SK-N-SH treated with all-trans-retinoic acid at 6 μM for 48 hours (cell line): ENCODE measurements around the gene INHBC.

Source experiments
- ATAC-seq: fragments of 200-7000 bp; cut with Tn5 transposase; 3 replicates; pipeline ENCODE4 v1.9.1; 2020; ENCODE audit warnings: mild to moderate bottlenecking, moderate library complexity
- ARNTL ChIP-seq: fragments of 450-650 bp; formaldehyde crosslinking; IDR thresholded peaks from 2 replicates; pipeline ENCODE4 v1.5.0; 2020; ENCODE audit warnings: low read depth, mild to moderate bottlenecking, moderate library complexity, borderline replicate concordance
- BACH2 ChIP-seq: fragments of 250-450 bp; sonication (Bioruptor Pico); IDR thresholded peaks from 2 replicates; pipeline ENCODE4 v1.9.0; 2021; ENCODE audit warnings: mild to moderate bottlenecking, borderline replicate concordance
- CREB5 ChIP-seq: fragments of 250-450 bp; sonication (Bioruptor Pico); IDR thresholded peaks from 2 replicates; pipeline ENCODE4 v1.5.1; 2020; ENCODE audit warnings: low read depth, mild to moderate bottlenecking, moderate library complexity
- CSDC2 ChIP-seq: fragments of 250-450 bp; sonication (Bioruptor Pico); IDR thresholded peaks from 2 replicates; pipeline ENCODE4 v1.5.0; 2020; ENCODE audit warnings: mild to moderate bottlenecking, moderate library complexity
- CSRNP3 ChIP-seq: fragments of 250-450 bp; sonication (Bioruptor Pico); IDR thresholded peaks from 2 replicates; pipeline ENCODE4 v1.5.1; 2021; ENCODE audit warnings: mild to moderate bottlenecking, moderate library complexity
- ESRRG ChIP-seq: fragments of 250-450 bp; sonication (Bioruptor Pico); IDR thresholded peaks from 2 replicates; pipeline ENCODE4 v1.6.1; 2021; ENCODE audit warnings: mild to moderate bottlenecking
- ISL1 ChIP-seq: fragments of 250-450 bp; sonication (Bioruptor Pico); IDR thresholded peaks from 2 replicates; pipeline ENCODE4 v2.1.2; 2022; ENCODE audit warnings: mild to moderate bottlenecking, moderate library complexity
- OSR1 ChIP-seq: fragments of 250-450 bp; sonication (Bioruptor Pico); IDR thresholded peaks from 2 replicates; pipeline ENCODE4 v1.8.0; 2022; ENCODE audit warnings: moderate library complexity, mild to moderate bottlenecking, inconsistent platforms
- PATZ1 ChIP-seq: fragments of 250-450 bp; sonication (Bioruptor Pico); IDR thresholded peaks from 2 replicates; pipeline ENCODE4 v1.8.0; 2020; ENCODE audit warnings: mild to moderate bottlenecking, moderate library complexity, borderline replicate concordance
- POU6F1 ChIP-seq: fragments of 250-450 bp; sonication (Bioruptor Pico); IDR thresholded peaks from 2 replicates; pipeline ENCODE4 v1.8.0; 2021; ENCODE audit warnings: low read depth, mild to moderate bottlenecking, moderate library complexity, borderline replicate concordance
- PPARA ChIP-seq: fragments of 250-450 bp; sonication (Bioruptor Pico); IDR thresholded peaks from 2 replicates; pipeline ENCODE4 v1.5.0; 2020; ENCODE audit warnings: mild to moderate bottlenecking, borderline replicate concordance
- RARB ChIP-seq: fragments of 250-450 bp; sonication (Bioruptor Pico); IDR thresholded peaks from 2 replicates; pipeline ENCODE4 v1.8.0; 2021; ENCODE audit warnings: mild to moderate bottlenecking, moderate library complexity
- SNAI2 ChIP-seq: fragments of 250-450 bp; sonication (Bioruptor Pico); IDR thresholded peaks from 2 replicates; pipeline ENCODE4 v1.5.0; 2020; ENCODE audit warnings: mild to moderate bottlenecking, moderate library complexity
- TOX ChIP-seq: fragments of 250-450 bp; sonication (Bioruptor Pico); IDR thresholded peaks from 2 replicates; pipeline ENCODE4 v1.8.0; 2021; ENCODE audit warnings: mild to moderate bottlenecking, moderate library complexity, borderline replicate concordance
- TSHZ2 ChIP-seq: fragments of 250-450 bp; sonication (Bioruptor Pico); IDR thresholded peaks from 2 replicates; pipeline ENCODE4 v1.5.0; 2020; ENCODE audit warnings: mild to moderate bottlenecking, moderate library complexity
- ZC3H10 ChIP-seq: fragments of 250-450 bp; sonication (Bioruptor Pico); IDR thresholded peaks from 2 replicates; pipeline ENCODE4 v1.5.1; 2021; ENCODE audit warnings: mild to moderate bottlenecking, moderate library complexity
- ZFP3 ChIP-seq: fragments of 250-450 bp; sonication (Bioruptor Pico); IDR thresholded peaks from 2 replicates; pipeline ENCODE4 v1.5.0; 2020; ENCODE audit warnings: mild to moderate bottlenecking, moderate library complexity
- ZNF565 ChIP-seq: fragments of 450-650 bp; formaldehyde crosslinking; conservative IDR thresholded peaks from 2 replicates; pipeline ENCODE4 v1.5.0; 2020; ENCODE audit warnings: low read depth, mild to moderate bottlenecking, moderate library complexity
- ZNF70 ChIP-seq: fragments of 450-650 bp; formaldehyde crosslinking; IDR thresholded peaks from 2 replicates; pipeline ENCODE4 v1.5.0; 2020; ENCODE audit warnings: mild to moderate bottlenecking, moderate library complexity
- ZNF8 ChIP-seq: fragments of 450-650 bp; formaldehyde crosslinking; IDR thresholded peaks from 2 replicates; pipeline ENCODE4 v1.5.0; 2020; ENCODE audit warnings: mild to moderate bottlenecking, moderate library complexity

INHBC gene

GRCh38 chr12:57473886-57474285 is 39.3 kb downstream of the INHBC start:
- ATAC-seq, result no peak
- TF ChIP-seq BACH2 (CRISPR knock-in tag) (no peak), PPARA (CRISPR knock-in tag) (no peak), RARB (CRISPR knock-in tag) (no peak), CREB5 (CRISPR knock-in tag) (no peak), ZNF565 (no peak), ARNTL (CRISPR knock-in tag) (no peak), ZNF70 (no peak), ESRRG (no peak), ISL1 (CRISPR knock-in tag) (no peak), OSR1 (CRISPR knock-in tag) (no peak)
- TF ChIP-seq, all 23 proteins: peak for 0

- TF ChIP-seq POU6F1 (CRISPR knock-in tag) (no peak), SNAI2 (CRISPR knock-in tag) (no peak), ARNTL (CRISPR knock-in tag) (no peak), CSDC2 (CRISPR knock-in tag) (no peak), ZFP3 (no peak)
- ATAC-seq, result no peak
Observed at GRCh38 chr12:57474430-57474829, 39.8 kb downstream of the INHBC start.

- ATAC-seq, result peak; percentile 5; the same call in 1 of the 3 replicates
- no peak for TF ChIP-seq CSDC2 (CRISPR knock-in tag)
- no peak for TF ChIP-seq ISL1 (CRISPR knock-in tag)
- no peak for TF ChIP-seq ESRRG
- TF ChIP-seq, all 23 proteins: peak for 0
Observed at GRCh38 chr12:57474862-57475261, 40.3 kb downstream of the INHBC start.

- TF ChIP-seq ZNF70 (no peak), PPARA (CRISPR knock-in tag) (no peak), TOX (CRISPR knock-in tag) (no peak), SNAI2 (CRISPR knock-in tag) (no peak), ZNF8 (CRISPR knock-in tag) (no peak), ARNTL (CRISPR knock-in tag) (no peak), BACH2 (CRISPR knock-in tag) (no peak), ZFP3 (no peak), ZNF565 (no peak), ESRRG (no peak), TSHZ2 (no peak), POU6F1 (CRISPR knock-in tag) (no peak), ZC3H10 (CRISPR knock-in tag) (no peak), RARB (CRISPR knock-in tag) (no peak), CSRNP3 (CRISPR knock-in tag) (no peak), PATZ1 (CRISPR knock-in tag) (no peak)
- peak; percentile 68 for ATAC-seq
Observed at GRCh38 chr12:57475271-57476161, 40.9 kb downstream of the INHBC start.
